MV-4-11 (cell line): Measurements from ENCODE around the gene TOX3.

Source experiments
- DNase-seq: peaks from one replicate; lab custom pipeline; 2025; lab: John Stamatoyannopoulos, UW

The TOX3 gene

GRCh38 chr16:52398021-52398420, 148.9 kb downstream of the TOX3 start:
- no peak for DNase-seq

GRCh38 chr16:52393448-52393847, 153.5 kb downstream of the TOX3 start:
- DNase-seq, result no peak

- no peak for DNase-seq
Observed at GRCh38 chr16:52389045-52389444, 157.9 kb downstream of the TOX3 start.
